A549 (cell line): ENCODE data around the gene MYCN.

ENCODE experiments used
- ATOH8 ChIP-seq: fragments of 250-450 bp; sonication (Bioruptor Pico); IDR thresholded peaks from 2 replicates; pipeline ENCODE4 v1.5.0; 2020; ENCODE audit warnings: low read depth, mild to moderate bottlenecking, moderate library complexity
- CBX8 ChIP-seq: fragments of 200-600 bp; sonication (generic); IDR thresholded peaks from 2 replicates; pipeline ENCODE4 v1.6.1; 2016
- CTCF ChIP-seq: fragments of >200 bp; sonication (Bioruptor Twin); formaldehyde crosslinking; IDR thresholded peaks from 3 replicates; pipeline ENCODE4 v1.5.1; 2016
- E2F6 ChIP-seq: IDR thresholded peaks from 2 replicates; pipeline ENCODE4 v1.6.1; 2012; ENCODE audit warnings: low read depth, borderline replicate concordance
- JUN ChIP-seq, 2 experiments: fragments of >200 bp; sonication (Bioruptor Twin); formaldehyde crosslinking; IDR thresholded peaks; 2 replicates in 1 of 2; 3 replicates in 1 of 2; pipeline ENCODE4 v1.6.1; 2016 to 2017
- JUNB ChIP-seq: fragments of >200 bp; sonication (Bioruptor Twin); formaldehyde crosslinking; IDR thresholded peaks from 2 replicates; pipeline ENCODE4 v1.6.1; 2016
- NPAS2 ChIP-seq: fragments of 250-450 bp; sonication (Bioruptor Pico); IDR thresholded peaks from 2 replicates; pipeline ENCODE4 v1.8.0; 2022; ENCODE audit warnings: mild to moderate bottlenecking, moderate library complexity, borderline replicate concordance
- PBX3 ChIP-seq: IDR thresholded peaks from 2 replicates; pipeline ENCODE4 v1.6.1; 2012
- POLR2A ChIP-seq: IDR thresholded peaks from 2 replicates; pipeline ENCODE4 v1.6.1; 2012; ENCODE audit warnings: mild to moderate bottlenecking, low read length
- RCOR1 ChIP-seq: fragments of 150-350 bp; IDR thresholded peaks from 2 replicates; pipeline ENCODE4 v1.6.1; 2014; ENCODE audit warnings: antibody characterized with exemption, low read length, low read depth
- REST ChIP-seq: fragments of 200-600 bp; sonication (generic); IDR thresholded peaks from 2 replicates; pipeline ENCODE4 v1.6.1; 2016; ENCODE audit warnings: antibody characterized with exemption, mild to moderate bottlenecking, moderate library complexity
- RFX5 ChIP-seq: fragments of 450-650 bp; IDR thresholded peaks from 2 replicates; pipeline ENCODE4 v1.7.1; 2014; ENCODE audit warnings: antibody characterized with exemption, mild to moderate bottlenecking, moderate library complexity
- RNF2 ChIP-seq: fragments of 200-600 bp; sonication (generic); IDR thresholded peaks from 2 replicates; pipeline ENCODE4 v1.6.1; 2016; ENCODE audit warnings: low read depth, mild to moderate bottlenecking, antibody characterized with exemption, moderate library complexity, borderline replicate concordance
- ZFP36 ChIP-seq: fragments of 450-650 bp; IDR thresholded peaks from 2 replicates; pipeline ENCODE4 v1.6.1; 2014; ENCODE audit warnings: borderline replicate concordance; ENCODE audit not compliant: partially characterized antibody

- TF ChIP-seq CTCF (no peak), RNF2 (no peak), ZFP36 (no peak), POLR2A (no peak), PBX3 (no peak), REST (no peak), JUNB (no peak), CBX8 (no peak), NPAS2 (CRISPR knock-in tag) (no peak), RCOR1 (no peak), E2F6 (no peak), JUN (IDR thresholded peaks at IDR 0.05) (no peak), ATOH8 (CRISPR knock-in tag) (no peak), RFX5 (no peak)
These were observed 25.2 kb downstream of the MYCN start for GRCh38 chr2:15965564-15966019.
